Fibroblast of the aortic adventitia (primary cell): ENCODE data around the gene OXLD1. TPM values are rescaled to one million over a fixed set of nuclear protein-coding genes. Genes with fewer than 3 reads are reported as not detected.
A peak's percentile ranks its signal among the peaks of the same experiment; 100 is the strongest.

Experiments
- DNase-seq: peaks from one replicate; pipeline ENCODE4 v3.0.0-alpha.2; 2010; ENCODE audit warnings: low read depth
- H3K4me3 ChIP-seq: 2 replicates; pipeline ENCODE4 v1.5.1; 2011; ENCODE audit warnings: low read depth, mild to moderate bottlenecking, control low read depth, low read length, moderate library complexity
- CTCF ChIP-seq: IDR thresholded peaks from 2 replicates; pipeline ENCODE4 v1.5.1; 2011; ENCODE audit warnings: mild to moderate bottlenecking, low read length, control low read depth, inconsistent platforms; ENCODE audit not compliant: insufficient read depth
- total RNA-seq: library from RNA; depleted of rRNA; stranded (reverse); fragments of >200 nt; gene quantifications from 2 replicates; pipeline ENCODE4 v1.2.3, GENCODE V29; 2012; ENCODE audit warnings: low replicate concordance

Gene OXLD1
- 20.7 and 22.2 TPM in 2 replicates for total RNA-seq

- peak within 1 kb of the TSS; percentile 90 for H3K4me3 ChIP-seq
- peak; percentile 95 for DNase-seq
- TF ChIP-seq CTCF: no peak
These were observed at the start of gene OXLD1, which contains the start of gene CCDC137 for GRCh38 chr17:81666342-81667191. Gene OXLD1 (minus strand): TSS chr17:81666605. CDS start chr17:81666577, 28 bp downstream. Gene CCDC137 (plus strand): TSS chr17:81666737. CDS start chr17:81666767, 30 bp downstream.

GRCh38 chr17:81715107-81715871 is 48.9 kb upstream of the OXLD1 start:
- DNase-seq: no peak
- no peak for TF ChIP-seq CTCF
- H3K4me3 ChIP-seq: no peak overlapping the region

GRCh38 chr17:81714412-81715106 is 48.2 kb upstream of the OXLD1 start:
- no peak for DNase-seq
- no peak overlapping the region for H3K4me3 ChIP-seq
- no peak for TF ChIP-seq CTCF

- peak overlapping the region; percentile 9 for H3K4me3 ChIP-seq
- DNase-seq: no peak
- TF ChIP-seq CTCF: no peak
These were observed 47.4 kb upstream of the OXLD1 start for GRCh38 chr17:81713556-81714411.

- no peak for TF ChIP-seq CTCF
- no peak for DNase-seq
- peak overlapping the region; percentile 72 for H3K4me3 ChIP-seq
These were observed 46.7 kb upstream of the OXLD1 start for GRCh38 chr17:81713004-81713555.
